IMR-90 (cell line): ENCODE results near the gene XKR3. TPM values are rescaled to one million over a fixed set of nuclear protein-coding genes. Genes with fewer than 3 reads are reported as not detected.

Experiments used
- ATAC-seq: fragments of 200-7000 bp; cut with Tn5 transposase; 2 replicates; pipeline ENCODE4 v1.9.1; 2020; ENCODE audit warnings: low read depth, mild to moderate bottlenecking, moderate library complexity
- BruUV-seq: library from RNA; stranded (reverse); fragments of 400-500 nt; replicated peaks from 2 replicates; lab custom pipeline; 2021; lab: Mats Ljungman, UMichigan
- CTCF ChIA-PET: fragments of 300-600 bp; formaldehyde crosslinking; extraction: SDS; loops from one replicate; lab custom pipeline; 2021; ENCODE audit warnings: antibody characterized with exemption; lab: Yijun Ruan, JAX
- POLR2A ChIA-PET: fragments of 300-600 bp; sonication (Branson Sonifier 250); formaldehyde crosslinking; loops from one replicate; lab custom pipeline; 2022; ENCODE audit warnings: antibody characterized with exemption; ENCODE audit not compliant: unreplicated experiment; lab: Charles Lee
- DNase-seq: peaks from one replicate; pipeline ENCODE4 v3.0.0; 2013
- H2AFZ ChIP-seq: replicated peaks from 2 replicates; pipeline ENCODE3; 2013; ENCODE audit warnings: low read length, mild to moderate bottlenecking; ENCODE audit not compliant: poor library complexity
- H2AK5ac ChIP-seq: 2 replicates; pipeline ENCODE4 v1.6.1; 2013; ENCODE audit warnings: low read depth, low read length, inconsistent platforms
- H2AK9ac ChIP-seq: replicated peaks from 2 replicates; pipeline ENCODE3; 2013; ENCODE audit warnings: mild to moderate bottlenecking, low read depth, low read length, moderate library complexity; ENCODE audit not compliant: poor library complexity
- H2BK120ac ChIP-seq: 2 replicates; pipeline ENCODE4 v1.6.1; 2013; ENCODE audit warnings: low read depth, low read length, inconsistent platforms
- H2BK15ac ChIP-seq: 3 replicates; pipeline ENCODE4 v1.6.1; 2013; ENCODE audit warnings: low read depth, low read length, inconsistent platforms
- H2BK20ac ChIP-seq: 2 replicates; pipeline ENCODE4 v1.6.1; 2013; ENCODE audit warnings: low read depth, mild to moderate bottlenecking, inconsistent platforms, low read length, moderate library complexity
- H2BK5ac ChIP-seq: 2 replicates; pipeline ENCODE4 v1.6.1; 2013; ENCODE audit warnings: mild to moderate bottlenecking, low read depth, low read length, inconsistent platforms; ENCODE audit not compliant: poor library complexity, severe bottlenecking
- H3K14ac ChIP-seq: replicated peaks from 2 replicates; pipeline ENCODE4 v1.6.1; 2013; ENCODE audit warnings: low read depth, low read length, inconsistent platforms
- H3K18ac ChIP-seq: 2 replicates; pipeline ENCODE4 v1.6.1; 2013; ENCODE audit warnings: low read depth, low read length, control low read depth
- H3K23ac ChIP-seq: 2 replicates; pipeline ENCODE4 v1.6.1; 2013; ENCODE audit warnings: low read depth, low read length, inconsistent platforms
- H3K27ac ChIP-seq: 2 replicates; pipeline ENCODE4 v1.5.1; 2013; ENCODE audit warnings: mild to moderate bottlenecking, control low read depth, low read length; ENCODE audit not compliant: insufficient read depth
- H3K27me3 ChIP-seq: 2 replicates; pipeline ENCODE4 v1.6.1; 2013; ENCODE audit warnings: low read length; ENCODE audit not compliant: control insufficient read depth, insufficient read depth
- H3K36me3 ChIP-seq: 2 replicates; pipeline ENCODE4 v1.6.1; 2013; ENCODE audit warnings: low read length, mixed read lengths; ENCODE audit not compliant: control insufficient read depth, insufficient read depth
- H3K4ac ChIP-seq: 2 replicates; pipeline ENCODE4 v1.6.1; 2013; ENCODE audit warnings: low read depth, low read length, inconsistent platforms
- H3K4me1 ChIP-seq: 2 replicates; pipeline ENCODE4 v1.6.1; 2013; ENCODE audit warnings: low read length, mixed read lengths; ENCODE audit not compliant: control insufficient read depth, insufficient read depth
- H3K4me2 ChIP-seq: 2 replicates; pipeline ENCODE4 v1.6.1; 2013; ENCODE audit warnings: low read depth, mild to moderate bottlenecking, control low read depth, low read length, moderate library complexity
- H3K4me3 ChIP-seq: 2 replicates; pipeline ENCODE4 v1.5.1; 2013; ENCODE audit warnings: low read depth, mild to moderate bottlenecking, control low read depth, low read length, moderate library complexity; ENCODE audit not compliant: insufficient read depth
- H3K56ac ChIP-seq: 2 replicates; pipeline ENCODE4 v1.6.1; 2013; ENCODE audit warnings: low read length, inconsistent platforms; ENCODE audit not compliant: insufficient read depth; ENCODE audit errors: extremely low read depth
- H3K79me1 ChIP-seq, 2 experiments: 2 replicates each; pipeline ENCODE4 v1.6.1; 2013; ENCODE audit warnings: low read length in 2 of 2, inconsistent platforms in 1 of 2, low read depth in 1 of 2
- H3K9ac ChIP-seq: 2 replicates; pipeline ENCODE4 v1.6.1; 2013; ENCODE audit warnings: low read depth, low read length, control low read depth
- H3K9me1 ChIP-seq: 2 replicates; pipeline ENCODE4 v1.6.1; 2013; ENCODE audit warnings: low read length, inconsistent platforms; ENCODE audit not compliant: insufficient read depth
- H3K9me3 ChIP-seq: 2 replicates; pipeline ENCODE4 v1.6.1; 2013; ENCODE audit warnings: low read length; ENCODE audit not compliant: control insufficient read depth, insufficient read depth
- H4K20me1 ChIP-seq: 2 replicates; pipeline ENCODE4 v1.6.1; 2013; ENCODE audit warnings: low read length, inconsistent platforms; ENCODE audit not compliant: insufficient read depth
- H4K5ac ChIP-seq: 2 replicates; pipeline ENCODE4 v1.6.1; 2013; ENCODE audit warnings: mild to moderate bottlenecking, low read depth, low read length, control low read depth
- H4K8ac ChIP-seq, 2 experiments: 2 replicates each; pipeline ENCODE4 v1.6.1; 2013; ENCODE audit warnings: low read depth in 2 of 2, low read length in 2 of 2, control low read depth in 1 of 2, inconsistent platforms in 1 of 2
- H4K91ac ChIP-seq: 2 replicates; pipeline ENCODE4 v1.6.1; 2013; ENCODE audit warnings: low read depth, low read length, inconsistent platforms; ENCODE audit not compliant: insufficient read depth
- BHLHE40 ChIP-seq: fragments of 150-350 bp; IDR thresholded peaks from 2 replicates; pipeline ENCODE4 v1.6.1; 2016; ENCODE audit warnings: mild to moderate bottlenecking, low read depth, low read length
- WGBS, 2 experiments: methylation state at CpG; one replicate each; pipeline versions ENCODE4 v1.1.5 to v1.1.7; 2013; ENCODE audit warnings: missing lambda C conversion rate in 2 of 2; ENCODE audit not compliant: insufficient read length in 1 of 2; ENCODE audit errors: extremely low coverage in 2 of 2; 5-methylcytosine and 5-hydroxymethylcytosine counted together
- dilution Hi-C: fragments of 300-500 bp; cut with HindIII; formaldehyde crosslinking; loops from one replicate; pipeline ENCODE4 v1.14.3; 2018; ENCODE audit warnings: low sequenced_read_pairs; ENCODE audit not compliant: unreplicated experiment
- in situ Hi-C: fragments of 300-500 bp; cut with MboI; formaldehyde crosslinking; loops from 3 replicates; pipeline ENCODE4 v1.14.3; 2019; ENCODE audit warnings: low sequenced_read_pairs, inconsistent platforms, mixed read lengths
- intact Hi-C: fragments of 100-400 bp; cut with micrococcal nuclease; formaldehyde crosslinking; loops from 2 replicates; pipeline ENCODE4 v1.10.0; 2022
- polyA plus RNA-seq, 3 experiments: library from polyadenylated mRNA; depleted of rRNA; stranded (reverse); fragments of >200 nt; gene quantifications; 2 replicates each; pipeline ENCODE4 v1.2.3, GENCODE V29; 2012; ENCODE audit warnings: low replicate concordance in 1 of 3
- total RNA-seq: library from RNA; depleted of rRNA; stranded (reverse); fragments of >200 nt; gene quantifications from 2 replicates; pipeline ENCODE4 v1.2.3, GENCODE V29; 2012
- TF ChIP-seq, protein P1 (sequence below): fragments of 150-350 bp; IDR thresholded peaks from 2 replicates; pipeline ENCODE4 v1.6.1; 2017; ENCODE audit warnings: mild to moderate bottlenecking, antibody characterized with exemption, low read length, low read depth

Gene XKR3
- total and polyA plus RNA-seq, 2 of the 4 experiments (the other 2 are of a cell fraction) = not detected

DNA sequence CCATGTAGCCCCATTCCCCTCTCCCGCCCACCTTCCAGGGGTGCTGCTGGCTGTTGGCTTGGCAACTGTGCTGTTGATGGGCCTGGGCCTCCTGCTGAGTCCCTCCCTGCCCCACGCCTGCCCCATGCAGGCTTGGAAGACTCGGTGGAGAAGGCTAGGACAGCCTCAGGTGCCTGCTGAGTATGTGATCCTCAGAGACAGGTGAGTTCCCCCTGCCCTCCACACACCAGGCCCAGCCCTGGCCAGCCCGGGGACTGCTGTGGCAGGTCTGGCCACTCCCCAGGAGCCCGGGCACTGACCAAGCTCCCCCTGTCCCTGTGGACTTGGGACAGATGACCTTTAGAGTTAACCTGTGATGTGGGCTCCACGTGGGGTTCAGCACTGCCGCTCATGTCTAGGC is 20.7 kb upstream of the XKR3 start:
- Histone ChIP-seq H2AK9ac (no peak overlapping the region), H4K8ac (no peak overlapping the region), H3K27ac (no peak overlapping the region), H2BK15ac (no peak overlapping the region), H3K56ac (no peak overlapping the region), H3K23ac (no peak overlapping the region), H3K36me3 (no peaks in the 10 kb centered on the region), H2BK20ac (no peak overlapping the region), H3K9ac (no peak overlapping the region), H3K4me3 (no peak overlapping the region), H3K79me1 (no peaks in the 10 kb centered on the region), H4K20me1 (no peaks in the 10 kb centered on the region), H2BK120ac (no peak overlapping the region), H3K18ac (no peak overlapping the region), H4K5ac (no peak overlapping the region), H3K9me1 (no peaks in the 10 kb centered on the region), H3K4me2 (no peak overlapping the region), H3K4me1 (no peaks in the 10 kb centered on the region), H2BK5ac (no peak overlapping the region), H3K4ac (no peak overlapping the region), H3K9me3 (peaks cover 23% of the 10 kb centered on the region), H3K14ac (no peak overlapping the region), H3K27me3 (no peaks in the 10 kb centered on the region), H4K91ac (no peak overlapping the region), H2AFZ (no peak overlapping the region), H2AK5ac (no peak overlapping the region)
- DNase-seq (no peak), ATAC-seq (no peak)
- intact Hi-C loops = no loop called here
- TF ChIP-seq BHLHE40 = no peak
- TF ChIP-seq, protein P1, sequence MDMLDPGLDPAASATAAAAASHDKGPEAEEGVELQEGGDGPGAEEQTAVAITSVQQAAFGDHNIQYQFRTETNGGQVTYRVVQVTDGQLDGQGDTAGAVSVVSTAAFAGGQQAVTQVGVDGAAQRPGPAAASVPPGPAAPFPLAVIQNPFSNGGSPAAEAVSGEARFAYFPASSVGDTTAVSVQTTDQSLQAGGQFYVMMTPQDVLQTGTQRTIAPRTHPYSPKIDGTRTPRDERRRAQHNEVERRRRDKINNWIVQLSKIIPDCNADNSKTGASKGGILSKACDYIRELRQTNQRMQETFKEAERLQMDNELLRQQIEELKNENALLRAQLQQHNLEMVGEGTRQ = no peak
- 60% methylated on average over 1 of the region's 7 CpGs; no CpG with 5 or more reads in 1 of the 2 experiments for WGBS, 2 experiments
- POLR2A ChIA-PET = no interaction called here
- BruUV-seq = no TSS peak
- dilution Hi-C loops = no loop called here
- in situ Hi-C loops = no loop called here
- CTCF ChIA-PET = no interaction called here
